Mesendoderm (in vitro differentiated cells): ENCODE results near the gene SMCR8.
"Not testable (repeated sequence)": the region's sequence is repeated elsewhere in the genome, so short reads cannot be mapped to it uniquely, and the experiment has no call there.

Experiments used
- DNase-seq: peaks from one replicate; pipeline ENCODE4 v3.0.0; 2013
- H2AK5ac ChIP-seq: 2 replicates; pipeline ENCODE4 v1.6.1; 2013; ENCODE audit warnings: low read length, inconsistent platforms
- H2BK120ac ChIP-seq: 2 replicates; pipeline ENCODE4 v1.6.1; 2013; ENCODE audit warnings: low read depth, mild to moderate bottlenecking, low read length, moderate library complexity, mixed read lengths
- H2BK15ac ChIP-seq: replicated peaks from 2 replicates; pipeline ENCODE4 v1.6.1; 2013; ENCODE audit warnings: low read depth, mild to moderate bottlenecking, moderate library complexity
- H2BK5ac ChIP-seq: 2 replicates; pipeline ENCODE4 v1.6.1; 2013; ENCODE audit warnings: low read length, inconsistent platforms
- H3K18ac ChIP-seq: 2 replicates; pipeline ENCODE4 v1.6.1; 2013; ENCODE audit warnings: mild to moderate bottlenecking, low read length, mixed read lengths
- H3K23ac ChIP-seq: one replicate; pipeline ENCODE4 v1.6.1; 2013; ENCODE audit warnings: low read length
- H3K27ac ChIP-seq: 2 replicates; pipeline ENCODE4 v1.5.1; 2013; ENCODE audit warnings: low read depth, mild to moderate bottlenecking, inconsistent platforms, low read length, moderate library complexity
- H3K27me3 ChIP-seq: 2 replicates; pipeline ENCODE4 v1.6.1; 2013; ENCODE audit warnings: low read length, control low read depth, mild to moderate bottlenecking, inconsistent platforms; ENCODE audit not compliant: insufficient read depth, poor library complexity
- H3K36me3 ChIP-seq: 2 replicates; pipeline ENCODE4 v1.6.1; 2013; ENCODE audit warnings: low read length, inconsistent platforms; ENCODE audit not compliant: control insufficient read depth, insufficient read depth
- H3K4ac ChIP-seq: one replicate; pipeline ENCODE4 v1.6.1; 2013; ENCODE audit warnings: low read depth, mild to moderate bottlenecking, low read length, moderate library complexity
- H3K4me1 ChIP-seq: 2 replicates; pipeline ENCODE4 v1.6.1; 2013; ENCODE audit warnings: low read depth, low read length, inconsistent platforms; ENCODE audit not compliant: control insufficient read depth
- H3K4me2 ChIP-seq: 2 replicates; pipeline ENCODE4 v1.6.1; 2013; ENCODE audit warnings: low read length
- H3K4me3 ChIP-seq: 2 replicates; pipeline ENCODE4 v1.5.1; 2013; ENCODE audit warnings: mild to moderate bottlenecking, low read length
- H3K56ac ChIP-seq: one replicate; pipeline ENCODE4 v1.6.1; 2013; ENCODE audit warnings: low read length
- H3K79me1 ChIP-seq: 2 replicates; pipeline ENCODE4 v1.6.1; 2013; ENCODE audit warnings: low read length, inconsistent platforms
- H3K79me2 ChIP-seq: 2 replicates; pipeline ENCODE4 v1.6.1; 2013; ENCODE audit warnings: mild to moderate bottlenecking, low read length; ENCODE audit not compliant: control insufficient read depth, insufficient read depth
- H3K9ac ChIP-seq: 2 replicates; pipeline ENCODE4 v1.6.1; 2013; ENCODE audit warnings: low read length, inconsistent platforms
- H4K5ac ChIP-seq: one replicate; pipeline ENCODE4 v1.6.1; 2013; ENCODE audit warnings: low read length
- H4K8ac ChIP-seq: one replicate; pipeline ENCODE4 v1.6.1; 2013; ENCODE audit warnings: low read depth, mild to moderate bottlenecking, control low read depth, low read length, moderate library complexity
- WGBS: extraction: QIAGEN DNeasy Blood & Tissue Kit; methylation state at CpG from one replicate; pipeline ENCODE4 v1.1.7; 2013; ENCODE audit warnings: low lambda C conversion rate, missing lambda C conversion rate; ENCODE audit not compliant: insufficient coverage; ENCODE audit errors: extremely low coverage; 5-methylcytosine and 5-hydroxymethylcytosine counted together

SMCR8 gene

GRCh38 chr17:18327556-18327955, 12.5 kb downstream of the SMCR8 start:
- WGBS = no CpG with 5 or more reads among the region's 10 CpGs
- H3K79me2 ChIP-seq = no peaks in the 10 kb centered on the region
- no peak overlapping the region for H3K4me3 ChIP-seq
- H2BK15ac ChIP-seq = no peak overlapping the region
- no peak overlapping the region for H4K8ac ChIP-seq
- H3K4me1 ChIP-seq = no peaks in the 10 kb centered on the region
- DNase-seq = no peak
- no peak overlapping the region for H3K18ac ChIP-seq
- H3K4me2 ChIP-seq = no peak overlapping the region
- no peak overlapping the region for H2BK5ac ChIP-seq
- no peak overlapping the region for H3K4ac ChIP-seq
- no peak overlapping the region for H3K23ac ChIP-seq
- no peak overlapping the region for H2AK5ac ChIP-seq
- no peak overlapping the region for H4K5ac ChIP-seq
- H3K27me3 ChIP-seq = no peaks in the 10 kb centered on the region
- H2BK120ac ChIP-seq = no peak overlapping the region
- H3K9ac ChIP-seq = no peak overlapping the region
- peaks cover 15% of the 10 kb centered on the region for H3K36me3 ChIP-seq
- H3K79me1 ChIP-seq = peaks cover 2% of the 10 kb centered on the region
- no peak overlapping the region for H3K27ac ChIP-seq
- no peak overlapping the region for H3K56ac ChIP-seq

GRCh38 chr17:18328643-18329204, 13.6 kb downstream of the SMCR8 start:
- Histone ChIP-seq H3K79me2 (no peaks in the 10 kb centered on the region), H4K5ac (no peak overlapping the region), H3K79me1 (no peaks in the 10 kb centered on the region), H4K8ac (no peak overlapping the region), H3K4me2 (no peak overlapping the region), H2BK120ac (no peak overlapping the region), H2BK5ac (no peak overlapping the region), H3K56ac (no peak overlapping the region), H2AK5ac (no peak overlapping the region), H2BK15ac (no peak overlapping the region), H3K18ac (no peak overlapping the region), H3K4me1 (no peaks in the 10 kb centered on the region), H3K23ac (no peak overlapping the region), H3K4me3 (no peak overlapping the region), H3K9ac (no peak overlapping the region), H3K4ac (no peak overlapping the region), H3K27me3 (no peaks in the 10 kb centered on the region), H3K36me3 (peaks cover 21% of the 10 kb centered on the region), H3K27ac (no peak overlapping the region)
- no peak for DNase-seq
- no CpG with 5 or more reads among the region's 9 CpGs for WGBS

GRCh38 chr17:18331879-18332278, 16.8 kb downstream of the SMCR8 start:
- no peak for DNase-seq
- Histone ChIP-seq H3K18ac (no peak overlapping the region), H3K4ac (no peak overlapping the region), H2AK5ac (no peak overlapping the region), H3K23ac (no peak overlapping the region), H3K4me1 (no peaks in the 10 kb centered on the region), H3K79me2 (no peaks in the 10 kb centered on the region), H4K8ac (no peak overlapping the region), H3K36me3 (peaks cover 29% of the 10 kb centered on the region), H4K5ac (no peak overlapping the region), H2BK5ac (no peak overlapping the region), H3K4me3 (no peak overlapping the region), H3K56ac (no peak overlapping the region), H3K4me2 (no peak overlapping the region), H2BK15ac (no peak overlapping the region), H3K27me3 (no peaks in the 10 kb centered on the region), H3K79me1 (no peaks in the 10 kb centered on the region), H3K27ac (no peak overlapping the region), H2BK120ac (no peak overlapping the region), H3K9ac (no peak overlapping the region)
- no CpG with 5 or more reads among the region's 9 CpGs for WGBS

- H3K36me3 ChIP-seq = peaks cover 33% of the 10 kb centered on the region
- no peaks in the 10 kb centered on the region for H3K27me3 ChIP-seq
- no peaks in the 10 kb centered on the region for H3K4me1 ChIP-seq
- no peak overlapping the region for H3K56ac ChIP-seq
- H3K27ac ChIP-seq = no peak overlapping the region
- no peak overlapping the region for H2AK5ac ChIP-seq
- no peak overlapping the region for H2BK120ac ChIP-seq
- no peak overlapping the region for H4K5ac ChIP-seq
- H3K9ac ChIP-seq = no peak overlapping the region
- no CpG with 5 or more reads among the region's 4 CpGs for WGBS
- H3K18ac ChIP-seq = no peak overlapping the region
- H4K8ac ChIP-seq = no peak overlapping the region
- no peak overlapping the region for H3K4me2 ChIP-seq
- no peaks in the 10 kb centered on the region for H3K79me1 ChIP-seq
- no peak overlapping the region for H3K4ac ChIP-seq
- H3K79me2 ChIP-seq = no peaks in the 10 kb centered on the region
- no peak for DNase-seq
- H2BK5ac ChIP-seq = no peak overlapping the region
- no peak overlapping the region for H3K23ac ChIP-seq
- H3K4me3 ChIP-seq = no peak overlapping the region
- no peak overlapping the region for H2BK15ac ChIP-seq
Observed at GRCh38 chr17:18332909-18333489, 17.9 kb downstream of the SMCR8 start.

GRCh38 chr17:18338158-18338557, 23.1 kb downstream of the SMCR8 start:
- not testable (repeated sequence) for H3K4ac ChIP-seq, H3K4me2 ChIP-seq, H2AK5ac ChIP-seq, H4K5ac ChIP-seq, DNase-seq, H2BK15ac ChIP-seq, H3K79me2 ChIP-seq, H3K79me1 ChIP-seq, H3K27me3 ChIP-seq, H2BK120ac ChIP-seq, H4K8ac ChIP-seq, H2BK5ac ChIP-seq, H3K56ac ChIP-seq, H3K27ac ChIP-seq, H3K4me1 ChIP-seq, H3K4me3 ChIP-seq, H3K18ac ChIP-seq, H3K23ac ChIP-seq, H3K9ac ChIP-seq
- WGBS = no CpG with 5 or more reads among the region's 25 CpGs
- H3K36me3 ChIP-seq = peaks cover 34% of the 10 kb centered on the region

GRCh38 chr17:18339933-18340332, 24.8 kb downstream of the SMCR8 start:
- H4K5ac ChIP-seq = no peak overlapping the region
- H3K27me3 ChIP-seq = no peaks in the 10 kb centered on the region
- H3K79me2 ChIP-seq = no peaks in the 10 kb centered on the region
- H3K56ac ChIP-seq = no peak overlapping the region
- no peak overlapping the region for H2BK120ac ChIP-seq
- H3K27ac ChIP-seq = no peak overlapping the region
- no peak overlapping the region for H3K4me3 ChIP-seq
- H2BK5ac ChIP-seq = no peak overlapping the region
- no peaks in the 10 kb centered on the region for H3K79me1 ChIP-seq
- H3K4me1 ChIP-seq = no peaks in the 10 kb centered on the region
- no peak overlapping the region for H3K9ac ChIP-seq
- no peak overlapping the region for H3K23ac ChIP-seq
- H3K4ac ChIP-seq = no peak overlapping the region
- H3K36me3 ChIP-seq = peaks cover 29% of the 10 kb centered on the region
- no peak overlapping the region for H4K8ac ChIP-seq
- H2AK5ac ChIP-seq = no peak overlapping the region
- DNase-seq = no peak
- no peak overlapping the region for H3K18ac ChIP-seq
- WGBS = no CpG with 5 or more reads among the region's 13 CpGs
- H3K4me2 ChIP-seq = no peak overlapping the region
- no peak overlapping the region for H2BK15ac ChIP-seq
